K562 (cell line): ENCODE measurements around the gene BCAR3. TPM values are rescaled to one million over a fixed set of nuclear protein-coding genes. Genes with fewer than 3 reads are reported as not detected.
A peak's percentile ranks its signal among the peaks of the same experiment; 100 is the strongest.

Experiments
- ATAC-seq: fragments of 200-7000 bp; cut with Tn5 transposase; 3 replicates; pipeline ENCODE4 v1.9.1; 2020; ENCODE audit warnings: moderate library complexity
- BruUV-seq: library from RNA; stranded (reverse); fragments of 400-500 nt; replicated peaks from 2 replicates; lab custom pipeline; 2021; lab: Mats Ljungman, UMichigan
- CTCF ChIA-PET: fragments of 300-600 bp; formaldehyde crosslinking; extraction: SDS; loops from one replicate; lab custom pipeline; 2021; ENCODE audit warnings: low intra/inter-chr PET ratio; lab: Yijun Ruan, JAX
- POLR2A ChIA-PET: fragments of 300-600, 350-650 bp; sonication (Branson Sonifier 250); formaldehyde crosslinking; extraction: SDS; loops from one replicate; lab custom pipeline; 2021; ENCODE audit warnings: antibody characterized with exemption, inconsistent platforms; lab: Yijun Ruan, JAX
- DNase-seq, 4 experiments: peaks; one replicate each; pipeline versions ENCODE4 v3.0.0 to v3.0.0-alpha.2; 2011 to 2018; ENCODE audit warnings: low spot score in 3 of 4, mixed read lengths in 3 of 4; ENCODE audit errors: extremely low read depth in 1 of 4
- FAIRE-seq: peaks from 2 replicates; lab custom pipeline; 2011; peaks lifted over from hg19 to GRCh38; lab: Jason Lieb, UNC
- H2AFZ ChIP-seq: 2 replicates; pipeline ENCODE4 v1.6.0; 2011; ENCODE audit warnings: low read depth, low read length, control low read depth, inconsistent platforms
- H3K27ac ChIP-seq: fragments of 200-600 bp; 3 replicates; pipeline ENCODE4 v1.8.0; 2011; ENCODE audit warnings: low read depth, mild to moderate bottlenecking, control low read depth, inconsistent platforms, low read length, moderate library complexity, mixed read lengths; ENCODE audit errors: extremely low read depth
- H3K27me3 ChIP-seq, 2 experiments: fragments of 300-600 bp in 1 of 2; 2 replicates in 1 of 2; 3 replicates in 1 of 2; pipeline versions ENCODE4 v1.6.0 to v1.8.0; 2011; ENCODE audit warnings: inconsistent platforms in 2 of 2, low read length in 2 of 2, mild to moderate bottlenecking in 1 of 2, mixed read lengths in 1 of 2, moderate library complexity in 1 of 2; ENCODE audit not compliant: control insufficient read depth in 2 of 2, insufficient read depth in 2 of 2
- H3K36me3 ChIP-seq: fragments of 300-600 bp; 3 replicates; pipeline ENCODE4 v1.8.0; 2011; ENCODE audit warnings: mild to moderate bottlenecking, low read length, inconsistent platforms; ENCODE audit not compliant: control insufficient read depth, insufficient read depth
- H3K4me1 ChIP-seq, 2 experiments: fragments of 200-600 bp in 1 of 2; replicated peaks in 1 of 2; 2 replicates in 1 of 2; 3 replicates in 1 of 2; pipeline versions ENCODE4 v1.5.1 to v1.8.0; 2011; ENCODE audit warnings: inconsistent platforms in 2 of 2, low read length in 2 of 2, mild to moderate bottlenecking in 1 of 2, mixed read lengths in 1 of 2, moderate library complexity in 1 of 2; ENCODE audit not compliant: control insufficient read depth in 2 of 2, insufficient read depth in 2 of 2
- H3K4me2 ChIP-seq: 2 replicates; pipeline ENCODE4 v1.6.1; 2011; ENCODE audit warnings: low read length, control low read depth, inconsistent platforms, mixed read lengths; ENCODE audit not compliant: insufficient read depth
- H3K4me3 ChIP-seq: fragments of 200-600 bp; sonication (generic), shearing (Covaris generic); 2 replicates; pipeline ENCODE4 v1.5.1; 2016; ENCODE audit warnings: control low read depth, inconsistent platforms
- H3K79me2 ChIP-seq: fragments of 200-600 bp; 3 replicates; pipeline ENCODE4 v1.8.0; 2011; ENCODE audit warnings: low read length, inconsistent platforms; ENCODE audit not compliant: control insufficient read depth, insufficient read depth
- H3K9ac ChIP-seq, 2 experiments: 2 replicates each; pipeline versions ENCODE4 v1.6.0 to v1.6.1; 2011; ENCODE audit warnings: low read depth in 2 of 2, low read length in 2 of 2, control low read depth in 1 of 2, inconsistent platforms in 1 of 2, mild to moderate bottlenecking in 1 of 2, mixed read lengths in 1 of 2; ENCODE audit not compliant: insufficient read depth in 1 of 2
- H3K9me1 ChIP-seq: one replicate; pipeline ENCODE4 v1.6.0; 2011; ENCODE audit warnings: inconsistent platforms, mild to moderate bottlenecking, low read length, moderate library complexity; ENCODE audit not compliant: control insufficient read depth, insufficient read depth
- H3K9me3 ChIP-seq: replicated peaks from 2 replicates; pipeline ENCODE4 v1.5.1; 2011; ENCODE audit warnings: low read depth, low read length, inconsistent platforms; ENCODE audit not compliant: control insufficient read depth, insufficient read depth
- H4K20me1 ChIP-seq: replicated peaks from 2 replicates; pipeline ENCODE4 v1.6.1; 2011; ENCODE audit warnings: low read length, inconsistent platforms, mixed read lengths; ENCODE audit not compliant: control insufficient read depth, insufficient read depth
- BACH1 ChIP-seq: fragments of 200-800 bp; sonication (Bioruptor generic); IDR thresholded peaks from 2 replicates; pipeline ENCODE4 v1.6.1; 2016; ENCODE audit warnings: missing genetic modification characterization, missing compliant biosample characterization
- HDAC3 ChIP-seq: fragments of 450-650 bp; IDR thresholded peaks from 2 replicates; pipeline ENCODE4 v1.6.1; 2018; ENCODE audit warnings: borderline replicate concordance, mild to moderate bottlenecking, moderate library complexity; ENCODE audit not compliant: partially characterized antibody
- HMG20A ChIP-seq: fragments of 450-650 bp; formaldehyde crosslinking; conservative IDR thresholded peaks from 2 replicates; pipeline ENCODE4 v1.4.0; 2020; ENCODE audit warnings: mild to moderate bottlenecking, mixed read lengths
- MAFG ChIP-seq: fragments of 450-650 bp; conservative IDR thresholded peaks from 2 replicates; pipeline ENCODE4 v1.6.1; 2016; ENCODE audit warnings: missing genetic modification characterization, missing compliant biosample characterization
- TGIF2 ChIP-seq: sonication (generic); formaldehyde crosslinking; IDR thresholded peaks from 2 replicates; pipeline ENCODE4 v1.8.1; 2022; ENCODE audit warnings: mild to moderate bottlenecking, missing genetic modification reagents, moderate library complexity
- TOE1 ChIP-seq, 2 experiments: fragments of 450-650 bp in 1 of 2; sonication (generic) in 1 of 2; formaldehyde crosslinking in 1 of 2; IDR thresholded peaks; 2 replicates each; pipeline versions ENCODE4 v1.7.1 to v1.8.0; 2016 to 2022; ENCODE audit warnings: borderline replicate concordance in 2 of 2, mild to moderate bottlenecking in 2 of 2, antibody characterized with exemption in 1 of 2, inconsistent platforms in 1 of 2, low read depth in 1 of 2, missing genetic modification reagents in 1 of 2, moderate library complexity in 1 of 2
- ZNF253 ChIP-seq: fragments of 250-450 bp; sonication (Bioruptor Pico); conservative IDR thresholded peaks from 2 replicates; pipeline ENCODE4 v1.6.1; 2021; ENCODE audit warnings: mild to moderate bottlenecking
- WGBS: fragments of 100-300 bp; shearing (Covaris generic); methylation state at CpG from one replicate; pipeline ENCODE4 v1.1.6; 2016; ENCODE audit warnings: low coverage, mixed read lengths; ENCODE audit not compliant: insufficient coverage; ENCODE audit errors: missing lambda C conversion rate; 5-methylcytosine and 5-hydroxymethylcytosine counted together
- in situ Hi-C: fragments of 300-500 bp; cut with MboI; formaldehyde crosslinking; loops from 4 replicates; pipeline ENCODE4 v1.15.0; 2018; ENCODE audit warnings: inconsistent platforms, mixed read lengths
- intact Hi-C: fragments of 100-400 bp; cut with micrococcal nuclease; formaldehyde crosslinking; loops from 2 replicates; pipeline ENCODE4 v1.14.2; 2022
- polyA plus RNA-seq, 8 experiments: library from polyadenylated mRNA; depleted of rRNA in 4 of 8; stranded (reverse) in 5 of 8; unstranded in 3 of 8; fragments of >200 nt; fragmentation: Nextera tagmentation in 2 of 8; fragmentation: Illumina TruSeq in 1 of 8; extraction: Ambion mirVana in 2 of 8; extraction: Trizol in 1 of 8; gene quantifications; 2 replicates each; pipeline versions ENCODE4 v1.2.1 to v1.2.3, GENCODE V29; 2011 to 2014; ENCODE audit warnings: inconsistent platforms in 1 of 8, missing spikeins in 1 of 8
- total RNA-seq, 7 experiments: library from RNA; depleted of rRNA in 6 of 7; stranded (reverse); fragments of >200 nt in 6 of 7; fragmentation: Illumina TruSeq in 2 of 7; extraction: Trizol in 2 of 7; gene quantifications; 2 replicates each; pipeline versions ENCODE4 v1.2.1 to v1.2.3, GENCODE V29; 2011 to 2021; ENCODE audit warnings: low replicate concordance in 1 of 7

The BCAR3 gene
- total and polyA plus RNA-seq, 9 of the 15 experiments (the other 6 are each of a cell fraction or from before 2014, with no cell fraction given) = 1.8 to 6.3 (median 3.8) TPM

DNA sequence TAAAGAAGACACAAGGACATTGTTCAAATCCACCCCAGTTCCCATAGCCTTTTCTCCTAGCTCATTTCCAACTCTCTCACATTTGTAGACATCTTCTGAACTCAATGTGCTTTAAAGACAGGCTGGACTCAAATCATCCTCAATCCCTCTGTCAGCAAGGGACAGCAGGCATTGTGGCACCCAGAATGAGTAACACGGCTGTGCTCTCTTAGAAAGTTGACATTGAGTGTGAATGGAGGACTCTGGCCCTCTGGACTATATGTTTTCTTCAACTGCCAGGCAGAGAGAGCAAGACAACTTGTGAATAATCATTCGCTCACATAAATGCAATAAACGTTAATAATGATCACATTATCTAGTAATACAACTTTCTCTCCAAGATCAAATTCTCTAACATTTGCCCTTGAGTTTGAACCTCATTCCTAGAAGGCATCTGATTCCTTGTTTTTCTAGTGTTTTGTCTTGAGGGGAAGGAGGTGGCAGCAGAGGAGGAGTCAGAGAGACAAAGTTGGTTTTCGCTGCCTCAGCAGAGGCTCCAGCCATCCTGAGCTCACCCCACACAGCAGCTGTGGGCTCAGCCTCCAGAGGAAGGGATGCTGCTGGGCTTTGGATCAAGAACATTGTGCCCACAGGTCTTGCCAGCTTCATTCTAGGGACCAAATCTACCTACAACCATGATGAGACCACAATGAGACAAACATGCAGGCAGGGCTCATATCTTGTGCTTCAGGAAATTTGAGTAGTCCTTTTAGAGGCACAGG is 85.1 kb downstream of the BCAR3 start:
- Histone ChIP-seq H2AFZ (no peak overlapping the region), H3K4me2 (no peak overlapping the region), H4K20me1 (no peaks in the 10 kb centered on the region), H3K4me3 (no peak overlapping the region), H3K9ac (no peak overlapping the region), H3K9me1 (no peaks in the 10 kb centered on the region), H3K4me1 (peaks cover 0 to 5% of the 10 kb centered on the region in 2 experiments), H3K27me3 (peaks cover 20 to 45% of the 10 kb centered on the region in 2 experiments; a peak in 4 of 5 replicates), H3K9me3 (no peaks in the 10 kb centered on the region), H3K79me2 (no peaks in the 10 kb centered on the region), H3K36me3 (no peaks in the 10 kb centered on the region), H3K27ac (no peak overlapping the region)
- intact Hi-C loops (no loop called here), in situ Hi-C loops (no loop called here)
- POLR2A ChIA-PET = interaction anchor here (0.7 kb wide), 1 partner anchor 32 kb away, joined by 3 read pairs; no protein-coding TSS in a partner anchor
- no peak for TF ChIP-seq TGIF2 (CRISPR knock-in tag)
- TF ChIP-seq MAFG (tag) = 0 out of 2 replicates have a peak, but pooled peaks have one; percentile 7
- no peak for TF ChIP-seq BACH1
- TF ChIP-seq HDAC3 = no peak
- no peak for TF ChIP-seq TOE1 (IDR thresholded peaks at IDR 0.05; ENCODE audit: borderline replicate concordance)
- no peak for TF ChIP-seq TOE1 (CRISPR knock-in tag; IDR thresholded peaks at IDR 0.05; ENCODE audit: borderline replicate concordance, low read depth)
- TF ChIP-seq ZNF253 (CRISPR knock-in tag) = no peak
- TF ChIP-seq HMG20A (CRISPR knock-in tag) = no peak
- CTCF ChIA-PET = no interaction called here
- ATAC-seq (no peak), DNase-seq (no peak), FAIRE-seq (peak; percentile 32)
- WGBS = 1% methylated on average over 4 of the region's 4 CpGs
- BruUV-seq = no TSS peak
